Measurements from ENCODE around the gene ARID1B. TPM values are rescaled to one million over a fixed set of nuclear protein-coding genes. Genes with fewer than 3 reads are reported as not detected.
A peak's percentile ranks its signal among the peaks of the same experiment; 100 is the strongest.

The ARID1B gene
- total RNA-seq, 1 experiment from 2014 or later, result 42.8 TPM

GRCh38 chr6:157226761-157227160 is 449.6 kb downstream of the ARID1B start:
- DNase-seq, result no peak
- no peaks in the 10 kb centered on the region for H3K4me1 ChIP-seq (replicated peaks; ENCODE audit: insufficient read depth)
- CTCF ChIA-PET, result no interaction called here
- intact Hi-C loops (cut with micrococcal nuclease; ENCODE audit: unreplicated experiment), result no loop called here
- no peak overlapping the region for H2AFZ ChIP-seq
- no peak overlapping the region for H3K4me2 ChIP-seq
- POLR2A ChIA-PET (ENCODE audit: unreplicated experiment), result no interaction called here
- no peaks in the 10 kb centered on the region for H3K9me2 ChIP-seq (ENCODE audit: insufficient read depth)
- TF ChIP-seq CTCF (conservative IDR thresholded peaks at IDR 0.05) (no peak), EZH2 (IDR thresholded peaks at IDR 0.05; ENCODE audit: low read depth) (no peak)
- no TSS peak for BruUV-seq (replicated peaks)
- no peak overlapping the region for H3K4me3 ChIP-seq
- no peaks in the 10 kb centered on the region for H3K79me2 ChIP-seq (ENCODE audit: low read depth)
- H3K9me3 ChIP-seq (ENCODE audit: insufficient read depth, low read depth), result no peaks in the 10 kb centered on the region
- H3K27ac ChIP-seq, result no peak overlapping the region
- no peaks in the 10 kb centered on the region for H3K27me3 ChIP-seq (ENCODE audit: insufficient read depth, low read depth)
- no peaks in the 10 kb centered on the region for H3F3A ChIP-seq (ENCODE audit: insufficient read depth, low read depth)
- no peaks in the 10 kb centered on the region for H4K20me1 ChIP-seq (ENCODE audit: insufficient read depth)
- H3K36me3 ChIP-seq (ENCODE audit: low read depth), result no peaks in the 10 kb centered on the region

DNA sequence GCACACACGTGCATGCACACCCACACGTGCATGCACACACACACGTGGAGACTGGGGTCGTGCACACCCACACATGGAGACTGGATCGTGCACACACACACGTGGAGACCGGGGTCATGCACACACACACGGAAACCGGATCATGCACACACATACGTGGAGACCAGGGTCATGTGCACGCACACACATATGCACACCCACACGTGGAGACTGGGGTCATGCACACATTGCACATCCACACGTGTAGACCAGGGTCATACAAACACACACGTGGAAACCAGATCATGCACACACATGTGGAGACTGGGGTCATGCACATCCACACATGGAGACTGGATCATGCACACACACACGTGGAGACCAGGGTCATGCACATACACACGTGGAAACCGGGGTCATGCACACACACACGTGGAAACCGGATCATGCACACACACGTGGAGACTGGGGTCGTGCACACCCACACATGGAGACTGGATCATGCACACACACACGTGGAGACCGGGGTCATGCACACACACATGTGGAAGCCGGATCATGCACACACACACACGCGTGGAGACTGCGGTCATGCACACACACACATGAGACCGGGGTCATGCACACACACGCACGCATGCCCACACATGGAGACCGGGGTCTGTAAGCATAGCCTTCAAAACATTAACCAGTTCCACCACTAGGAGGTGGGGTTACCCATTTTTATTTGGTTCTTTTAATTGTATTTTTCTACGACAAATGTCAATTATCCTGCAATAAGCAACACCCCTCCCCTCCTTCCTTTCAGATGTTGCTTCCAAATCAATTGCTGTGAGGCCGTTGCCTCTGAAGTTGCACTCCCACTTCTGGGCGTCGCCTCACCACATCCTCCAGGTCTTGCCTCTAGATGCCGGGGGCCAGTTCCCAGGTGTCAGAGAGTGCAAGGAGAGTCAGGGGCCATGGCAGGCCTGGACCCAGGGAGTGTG is 450.3 kb downstream of the ARID1B start:
- intact Hi-C loops (cut with micrococcal nuclease; ENCODE audit: unreplicated experiment), result no loop called here
- ChIA-PET CTCF (no interaction called here), POLR2A (ENCODE audit: unreplicated experiment) (no interaction called here)
- H3K36me3 ChIP-seq (ENCODE audit: low read depth), result no peaks in the 10 kb centered on the region
- H3K4me2 ChIP-seq, result no peak overlapping the region
- no peaks in the 10 kb centered on the region for H3K4me1 ChIP-seq (replicated peaks; ENCODE audit: insufficient read depth)
- no peak overlapping the region for H3K4me3 ChIP-seq
- no peaks in the 10 kb centered on the region for H3F3A ChIP-seq (ENCODE audit: insufficient read depth, low read depth)
- no peak overlapping the region for H3K27ac ChIP-seq
- H3K27me3 ChIP-seq (ENCODE audit: insufficient read depth, low read depth), result no peaks in the 10 kb centered on the region
- no peaks in the 10 kb centered on the region for H4K20me1 ChIP-seq (ENCODE audit: insufficient read depth)
- H3K79me2 ChIP-seq (ENCODE audit: low read depth), result no peaks in the 10 kb centered on the region
- DNase-seq, result no peak
- BruUV-seq (replicated peaks), result no TSS peak
- no peaks in the 10 kb centered on the region for H3K9me2 ChIP-seq (ENCODE audit: insufficient read depth)
- no peak overlapping the region for H2AFZ ChIP-seq
- no peaks in the 10 kb centered on the region for H3K9me3 ChIP-seq (ENCODE audit: insufficient read depth, low read depth)
- TF ChIP-seq CTCF (conservative IDR thresholded peaks at IDR 0.05), result peak; percentile 30; the same call in 1 of the 2 replicates
- TF ChIP-seq EZH2 (IDR thresholded peaks at IDR 0.05; ENCODE audit: low read depth), result no peak

DNA sequence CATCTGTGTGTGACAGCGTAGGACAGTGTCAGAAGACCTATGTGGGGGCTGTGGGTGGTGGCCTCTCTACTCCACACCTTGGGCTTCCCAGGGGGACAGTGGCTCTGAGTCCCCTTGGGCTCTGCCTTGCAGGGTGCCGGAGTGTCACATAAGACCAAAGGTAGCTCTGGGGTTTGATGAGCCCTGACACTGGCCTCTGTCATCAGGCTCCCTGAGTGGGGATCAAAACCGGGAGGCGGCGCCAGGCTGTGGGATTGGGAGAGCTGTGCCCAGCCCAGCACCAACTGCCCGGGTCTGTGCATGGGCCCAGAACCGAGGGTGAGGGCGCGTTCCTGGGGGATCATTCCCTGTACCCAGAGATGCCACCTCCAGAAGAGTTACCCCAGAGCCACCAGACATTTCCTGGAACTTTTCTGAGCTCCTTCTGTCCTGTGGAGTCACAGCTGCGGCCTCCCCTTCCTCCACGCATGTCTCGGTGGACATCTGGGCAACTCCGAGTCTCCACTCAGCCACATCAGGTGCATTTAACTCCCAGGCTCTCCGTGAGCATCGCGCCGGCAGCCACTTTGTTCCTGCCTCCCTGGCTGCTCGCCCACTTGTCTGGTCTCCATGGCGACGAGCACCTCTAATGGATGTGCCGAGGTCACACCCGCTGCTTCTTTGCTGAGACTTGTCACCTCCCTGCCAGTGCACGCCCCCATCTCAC is 451.4 kb downstream of the ARID1B start:
- H2AFZ ChIP-seq, result no peak overlapping the region
- ChIA-PET CTCF (interaction anchor here (0.6 kb wide), 1 partner anchor 46 kb away, joined by 3 read pairs; no protein-coding TSS in a partner anchor), POLR2A (ENCODE audit: unreplicated experiment) (no interaction called here)
- no peak overlapping the region for H3K27ac ChIP-seq
- H3F3A ChIP-seq (ENCODE audit: insufficient read depth, low read depth), result no peaks in the 10 kb centered on the region
- H4K20me1 ChIP-seq (ENCODE audit: insufficient read depth), result no peaks in the 10 kb centered on the region
- no peak overlapping the region for H3K4me2 ChIP-seq
- H3K4me3 ChIP-seq, result no peak overlapping the region
- intact Hi-C loops (cut with micrococcal nuclease; ENCODE audit: unreplicated experiment), result no loop called here
- no TSS peak for BruUV-seq (replicated peaks)
- no peaks in the 10 kb centered on the region for H3K36me3 ChIP-seq (ENCODE audit: low read depth)
- no peaks in the 10 kb centered on the region for H3K9me3 ChIP-seq (ENCODE audit: insufficient read depth, low read depth)
- H3K27me3 ChIP-seq (ENCODE audit: insufficient read depth, low read depth), result no peaks in the 10 kb centered on the region
- H3K79me2 ChIP-seq (ENCODE audit: low read depth), result no peaks in the 10 kb centered on the region
- no peaks in the 10 kb centered on the region for H3K4me1 ChIP-seq (replicated peaks; ENCODE audit: insufficient read depth)
- DNase-seq, result no peak
- no peaks in the 10 kb centered on the region for H3K9me2 ChIP-seq (ENCODE audit: insufficient read depth)
- TF ChIP-seq CTCF (conservative IDR thresholded peaks at IDR 0.05) (no peak), EZH2 (IDR thresholded peaks at IDR 0.05; ENCODE audit: low read depth) (no peak)

Measured in PC-9 (cell line).